Transverse colon (tissue), 4 donors: Measurements from ENCODE around the gene ARHGAP1.

Source experiments
- EP300 ChIP-seq: sonication (generic); formaldehyde crosslinking; IDR thresholded peaks from one replicate; pipeline ENCODE4 v1.6.1; 2017; ENCODE audit warnings: antibody characterized with exemption, low read depth
- POLR2AphosphoS5 ChIP-seq, 3 donors: sonication (generic); formaldehyde crosslinking; IDR thresholded peaks; one replicate each; pipeline ENCODE4 v1.6.1; 2016; ENCODE audit warnings: antibody characterized with exemption in 3 of 3
- TF ChIP-seq, protein P1 (sequence below), 5 experiments: fragments of 200-600 bp in 3 of 5; fragments of 450-650 bp in 2 of 5; sonication (generic) in 3 of 5; IDR thresholded peaks; 1 replicate in 2 of 5; 2 replicates in 3 of 5; pipeline ENCODE4 v1.5.1; 2016 to 2017; ENCODE audit warnings: antibody characterized with exemption in 5 of 5, inconsistent platforms in 3 of 5, mild to moderate bottlenecking in 2 of 5, moderate library complexity in 1 of 5

DNA sequence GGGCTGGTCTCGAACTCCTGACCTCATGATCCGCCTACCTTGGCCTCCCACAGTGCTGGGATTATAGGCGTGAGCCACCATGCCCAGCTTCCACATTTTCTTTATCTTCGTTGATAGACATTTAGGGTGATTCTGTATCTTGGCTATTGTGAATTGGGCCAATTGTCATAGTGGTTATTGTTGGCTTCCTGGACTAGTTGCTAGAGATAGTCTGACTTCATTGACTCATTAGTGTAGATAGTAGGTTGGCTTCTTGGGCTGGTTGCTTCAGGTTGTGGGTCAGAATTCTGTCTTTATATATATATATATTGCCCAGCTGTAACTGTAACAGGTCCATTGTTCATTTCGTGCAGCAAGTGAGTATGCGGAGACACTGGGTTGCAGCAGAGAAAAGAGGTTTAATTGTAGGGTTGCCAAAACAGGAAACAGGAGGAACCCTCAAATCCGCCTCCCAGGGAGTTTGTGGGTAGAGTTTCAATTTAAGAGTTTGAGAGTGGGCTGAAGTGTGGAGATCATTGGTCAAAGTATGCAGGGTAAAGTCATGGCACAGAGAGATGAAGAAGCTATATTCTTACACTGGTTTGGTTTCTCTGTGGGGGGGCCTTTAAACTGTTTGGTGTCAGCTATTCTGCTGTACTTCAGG, 61.1 kb downstream of the ARHGAP1 start:
- TF ChIP-seq, protein P1, sequence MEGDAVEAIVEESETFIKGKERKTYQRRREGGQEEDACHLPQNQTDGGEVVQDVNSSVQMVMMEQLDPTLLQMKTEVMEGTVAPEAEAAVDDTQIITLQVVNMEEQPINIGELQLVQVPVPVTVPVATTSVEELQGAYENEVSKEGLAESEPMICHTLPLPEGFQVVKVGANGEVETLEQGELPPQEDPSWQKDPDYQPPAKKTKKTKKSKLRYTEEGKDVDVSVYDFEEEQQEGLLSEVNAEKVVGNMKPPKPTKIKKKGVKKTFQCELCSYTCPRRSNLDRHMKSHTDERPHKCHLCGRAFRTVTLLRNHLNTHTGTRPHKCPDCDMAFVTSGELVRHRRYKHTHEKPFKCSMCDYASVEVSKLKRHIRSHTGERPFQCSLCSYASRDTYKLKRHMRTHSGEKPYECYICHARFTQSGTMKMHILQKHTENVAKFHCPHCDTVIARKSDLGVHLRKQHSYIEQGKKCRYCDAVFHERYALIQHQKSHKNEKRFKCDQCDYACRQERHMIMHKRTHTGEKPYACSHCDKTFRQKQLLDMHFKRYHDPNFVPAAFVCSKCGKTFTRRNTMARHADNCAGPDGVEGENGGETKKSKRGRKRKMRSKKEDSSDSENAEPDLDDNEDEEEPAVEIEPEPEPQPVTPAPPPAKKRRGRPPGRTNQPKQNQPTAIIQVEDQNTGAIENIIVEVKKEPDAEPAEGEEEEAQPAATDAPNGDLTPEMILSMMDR (IDR thresholded peaks at IDR 0.05) = no peak
- TF ChIP-seq EP300 = no peak
- TF ChIP-seq POLR2AphosphoS5 (IDR thresholded peaks at IDR 0.05) = no peak
